GM23338 (cell line): ENCODE data around the gene CYP4F2. TPM values are rescaled to one million over a fixed set of nuclear protein-coding genes. Genes with fewer than 3 reads are reported as not detected.

Source experiments
- ATAC-seq: fragments of 200-7000 bp; cut with Tn5 transposase; 3 replicates; pipeline ENCODE4 v1.9.1; 2020
- DNase-seq: peaks from one replicate; pipeline ENCODE4 v3.0.0-alpha.2; 2015; ENCODE audit warnings: low spot score
- H2AFZ ChIP-seq: fragments of 200-600 bp; sonication (generic); 2 replicates; pipeline ENCODE4 v1.8.0; 2016; ENCODE audit warnings: antibody characterized with exemption, mild to moderate bottlenecking, moderate library complexity
- H3F3A ChIP-seq: fragments of 200-600 bp; sonication (generic); replicated peaks from 2 replicates; pipeline ENCODE4 v1.8.0; 2017; ENCODE audit warnings: antibody characterized with exemption, mixed run types, low read depth
- H3K27ac ChIP-seq: fragments of 200-600 bp; sonication (generic); 2 replicates; pipeline ENCODE4 v1.6.1; 2016; ENCODE audit warnings: low read depth
- H3K27me3 ChIP-seq: fragments of 200-600 bp; sonication (generic); 2 replicates; pipeline ENCODE4 v1.8.0; 2016; ENCODE audit warnings: mild to moderate bottlenecking, mixed run types, moderate library complexity; ENCODE audit not compliant: insufficient read depth
- H3K36me3 ChIP-seq: fragments of 200-600 bp; sonication (generic); 2 replicates; pipeline ENCODE4 v1.8.0; 2016; ENCODE audit warnings: mild to moderate bottlenecking; ENCODE audit not compliant: insufficient read depth
- H3K4me1 ChIP-seq: fragments of 200-600 bp; sonication (generic); 2 replicates; pipeline ENCODE4 v1.8.0; 2016; ENCODE audit warnings: mild to moderate bottlenecking, moderate library complexity; ENCODE audit not compliant: insufficient read depth
- H3K4me2 ChIP-seq: fragments of 200-600 bp; sonication (generic); 2 replicates; pipeline ENCODE4 v1.7.1; 2017; ENCODE audit warnings: mixed run types
- H3K4me3 ChIP-seq: fragments of 200-600 bp; sonication (generic); 2 replicates; pipeline ENCODE4 v1.6.1; 2016; ENCODE audit warnings: mixed run types
- H3K79me2 ChIP-seq: fragments of 200-600 bp; sonication (generic); replicated peaks from 2 replicates; pipeline ENCODE4 v1.8.0; 2017; ENCODE audit warnings: mild to moderate bottlenecking; ENCODE audit not compliant: insufficient read depth
- H3K9me2 ChIP-seq: fragments of 200-600 bp; sonication (generic); 2 replicates; pipeline ENCODE4 v1.8.0; 2017; ENCODE audit not compliant: insufficient read depth
- H4K20me1 ChIP-seq: fragments of 200-600 bp; sonication (generic); replicated peaks from 2 replicates; pipeline ENCODE4 v1.8.0; 2017; ENCODE audit warnings: mild to moderate bottlenecking; ENCODE audit not compliant: insufficient read depth
- H3K27ac Mint-ChIP-seq: 2 replicates; pipeline ENCODE4 v1.8.0; 2020; ENCODE audit warnings: inconsistent platforms, mild to moderate bottlenecking, moderate library complexity, mixed read lengths
- H3K27me3 Mint-ChIP-seq: 3 replicates; pipeline ENCODE4 v1.8.0; 2022; ENCODE audit warnings: low read depth, mild to moderate bottlenecking, moderate library complexity, mixed read lengths, inconsistent platforms; ENCODE audit not compliant: insufficient read depth, poor library complexity
- H3K36me3 Mint-ChIP-seq: 3 replicates; pipeline ENCODE4 v1.8.0; 2021; ENCODE audit warnings: low read depth, mild to moderate bottlenecking, inconsistent platforms, moderate library complexity, mixed read lengths
- H3K4me1 Mint-ChIP-seq: 3 replicates; pipeline ENCODE4 v1.8.0; 2020; ENCODE audit warnings: mild to moderate bottlenecking, inconsistent platforms, mixed read lengths
- H3K4me3 Mint-ChIP-seq: 3 replicates; pipeline ENCODE4 v1.8.0; 2021; ENCODE audit warnings: moderate library complexity, mild to moderate bottlenecking, inconsistent platforms, mixed read lengths
- H3K9me3 Mint-ChIP-seq: 3 replicates; pipeline ENCODE4 v1.8.0; 2020; ENCODE audit warnings: moderate library complexity, mild to moderate bottlenecking, inconsistent platforms, mixed read lengths
- CREB1 ChIP-seq: fragments of 250-450 bp; sonication (Bioruptor Pico); IDR thresholded peaks from 2 replicates; pipeline ENCODE4 v1.5.0; 2020; ENCODE audit warnings: low read depth, mild to moderate bottlenecking, moderate library complexity
- CTCF ChIP-seq, 2 experiments: fragments of 200-600 bp in 1 of 2; sonication (generic) in 1 of 2; conservative IDR thresholded peaks; 2 replicates each; pipeline versions ENCODE4 v1.5.1 to v1.6.1; 2016 to 2017; ENCODE audit warnings: antibody characterized with exemption in 2 of 2, low read depth in 2 of 2, mild to moderate bottlenecking in 2 of 2, moderate library complexity in 1 of 2
- ETS1 ChIP-seq: IDR thresholded peaks from 2 replicates; pipeline ENCODE4 v1.6.1; 2016; ENCODE audit warnings: antibody characterized with exemption
- EZH2 ChIP-seq: fragments of 200-600 bp; sonication (generic); IDR thresholded peaks from one replicate; pipeline ENCODE4 v1.8.0; 2017; ENCODE audit warnings: antibody characterized with exemption, mild to moderate bottlenecking, low read depth; ENCODE audit not compliant: unreplicated experiment
- EZH2phosphoT487 ChIP-seq: fragments of 200-600 bp; sonication (generic); IDR thresholded peaks from one replicate; pipeline ENCODE4 v1.8.1; 2018; ENCODE audit warnings: antibody characterized with exemption; ENCODE audit not compliant: unreplicated experiment
- JUNB ChIP-seq: IDR thresholded peaks from one replicate; pipeline ENCODE4 v1.6.1; 2016; ENCODE audit warnings: antibody characterized with exemption; ENCODE audit not compliant: unreplicated experiment
- NANOG ChIP-seq: IDR thresholded peaks from 2 replicates; pipeline ENCODE4 v1.6.1; 2016; ENCODE audit warnings: antibody characterized with exemption, borderline replicate concordance
- POLR2AphosphoS5 ChIP-seq: IDR thresholded peaks from 2 replicates; pipeline ENCODE4 v1.6.1; 2016; ENCODE audit warnings: antibody characterized with exemption, low read depth
- REST ChIP-seq: IDR thresholded peaks from one replicate; pipeline ENCODE4 v1.6.1; 2018; ENCODE audit warnings: antibody characterized with exemption; ENCODE audit not compliant: unreplicated experiment
- STAT1 ChIP-seq: IDR thresholded peaks from one replicate; pipeline ENCODE4 v1.6.1; 2016; ENCODE audit warnings: antibody characterized with exemption; ENCODE audit not compliant: unreplicated experiment
- ZNF114 ChIP-seq: fragments of 250-450 bp; sonication (Bioruptor Pico); IDR thresholded peaks from 2 replicates; pipeline ENCODE4 v1.5.0; 2020; ENCODE audit warnings: mild to moderate bottlenecking, moderate library complexity
- ZNF331 ChIP-seq: fragments of 250-450 bp; sonication (Bioruptor Pico); IDR thresholded peaks from 2 replicates; pipeline ENCODE4 v1.5.0; 2020; ENCODE audit warnings: low read depth, mild to moderate bottlenecking, moderate library complexity
- polyA plus RNA-seq: library from polyadenylated mRNA; unstranded; fragments of >200 nt; fragmentation: Nextera tagmentation; extraction: Ambion mirVana; gene quantifications from 2 replicates; pipeline ENCODE4 v1.2.1, GENCODE V29; 2016
- total RNA-seq: library from RNA; depleted of rRNA; stranded (reverse); fragments of >200 nt; shearing (Covaris generic); gene quantifications from 2 replicates; pipeline ENCODE4 v1.2.3, GENCODE V29; 2014
- TF ChIP-seq, protein P1 (sequence below): fragments of 250-450 bp; sonication (Bioruptor Pico); IDR thresholded peaks from 2 replicates; pipeline ENCODE4 v1.5.0; 2020; ENCODE audit warnings: mild to moderate bottlenecking, moderate library complexity

CYP4F2 gene
- total and polyA plus RNA-seq, 2 experiments from 2014 or later = not detected

- peaks cover 88% of the 10 kb centered on the region for H3K9me3 Mint-ChIP-seq
- DNase-seq = no peak
- no peak overlapping the region for H3K4me3 Mint-ChIP-seq
- Histone ChIP-seq H3K36me3 (peaks cover 11% of the 10 kb centered on the region; the same call in 1 of the 2 replicates), H3K9me2 (no peaks in the 10 kb centered on the region), H3K79me2 (no peaks in the 10 kb centered on the region), H3F3A (no peaks in the 10 kb centered on the region), H3K27me3 (no peaks in the 10 kb centered on the region), H3K4me2 (no peak overlapping the region), H3K4me3 (no peak overlapping the region), H2AFZ (no peak overlapping the region), H3K4me1 (no peaks in the 10 kb centered on the region), H4K20me1 (no peaks in the 10 kb centered on the region), H3K27ac (no peak overlapping the region)
- peaks cover 35% of the 10 kb centered on the region for H3K36me3 Mint-ChIP-seq
- peaks cover 2% of the 10 kb centered on the region for H3K27me3 Mint-ChIP-seq
- H3K4me1 Mint-ChIP-seq = no peaks in the 10 kb centered on the region
- no peak for ATAC-seq
- TF ChIP-seq ZNF331 = no peak
- TF ChIP-seq CREB1 (CRISPR knock-in tag) = no peak
- TF ChIP-seq REST = no peak
- TF ChIP-seq ETS1 = no peak
- TF ChIP-seq, protein P1, sequence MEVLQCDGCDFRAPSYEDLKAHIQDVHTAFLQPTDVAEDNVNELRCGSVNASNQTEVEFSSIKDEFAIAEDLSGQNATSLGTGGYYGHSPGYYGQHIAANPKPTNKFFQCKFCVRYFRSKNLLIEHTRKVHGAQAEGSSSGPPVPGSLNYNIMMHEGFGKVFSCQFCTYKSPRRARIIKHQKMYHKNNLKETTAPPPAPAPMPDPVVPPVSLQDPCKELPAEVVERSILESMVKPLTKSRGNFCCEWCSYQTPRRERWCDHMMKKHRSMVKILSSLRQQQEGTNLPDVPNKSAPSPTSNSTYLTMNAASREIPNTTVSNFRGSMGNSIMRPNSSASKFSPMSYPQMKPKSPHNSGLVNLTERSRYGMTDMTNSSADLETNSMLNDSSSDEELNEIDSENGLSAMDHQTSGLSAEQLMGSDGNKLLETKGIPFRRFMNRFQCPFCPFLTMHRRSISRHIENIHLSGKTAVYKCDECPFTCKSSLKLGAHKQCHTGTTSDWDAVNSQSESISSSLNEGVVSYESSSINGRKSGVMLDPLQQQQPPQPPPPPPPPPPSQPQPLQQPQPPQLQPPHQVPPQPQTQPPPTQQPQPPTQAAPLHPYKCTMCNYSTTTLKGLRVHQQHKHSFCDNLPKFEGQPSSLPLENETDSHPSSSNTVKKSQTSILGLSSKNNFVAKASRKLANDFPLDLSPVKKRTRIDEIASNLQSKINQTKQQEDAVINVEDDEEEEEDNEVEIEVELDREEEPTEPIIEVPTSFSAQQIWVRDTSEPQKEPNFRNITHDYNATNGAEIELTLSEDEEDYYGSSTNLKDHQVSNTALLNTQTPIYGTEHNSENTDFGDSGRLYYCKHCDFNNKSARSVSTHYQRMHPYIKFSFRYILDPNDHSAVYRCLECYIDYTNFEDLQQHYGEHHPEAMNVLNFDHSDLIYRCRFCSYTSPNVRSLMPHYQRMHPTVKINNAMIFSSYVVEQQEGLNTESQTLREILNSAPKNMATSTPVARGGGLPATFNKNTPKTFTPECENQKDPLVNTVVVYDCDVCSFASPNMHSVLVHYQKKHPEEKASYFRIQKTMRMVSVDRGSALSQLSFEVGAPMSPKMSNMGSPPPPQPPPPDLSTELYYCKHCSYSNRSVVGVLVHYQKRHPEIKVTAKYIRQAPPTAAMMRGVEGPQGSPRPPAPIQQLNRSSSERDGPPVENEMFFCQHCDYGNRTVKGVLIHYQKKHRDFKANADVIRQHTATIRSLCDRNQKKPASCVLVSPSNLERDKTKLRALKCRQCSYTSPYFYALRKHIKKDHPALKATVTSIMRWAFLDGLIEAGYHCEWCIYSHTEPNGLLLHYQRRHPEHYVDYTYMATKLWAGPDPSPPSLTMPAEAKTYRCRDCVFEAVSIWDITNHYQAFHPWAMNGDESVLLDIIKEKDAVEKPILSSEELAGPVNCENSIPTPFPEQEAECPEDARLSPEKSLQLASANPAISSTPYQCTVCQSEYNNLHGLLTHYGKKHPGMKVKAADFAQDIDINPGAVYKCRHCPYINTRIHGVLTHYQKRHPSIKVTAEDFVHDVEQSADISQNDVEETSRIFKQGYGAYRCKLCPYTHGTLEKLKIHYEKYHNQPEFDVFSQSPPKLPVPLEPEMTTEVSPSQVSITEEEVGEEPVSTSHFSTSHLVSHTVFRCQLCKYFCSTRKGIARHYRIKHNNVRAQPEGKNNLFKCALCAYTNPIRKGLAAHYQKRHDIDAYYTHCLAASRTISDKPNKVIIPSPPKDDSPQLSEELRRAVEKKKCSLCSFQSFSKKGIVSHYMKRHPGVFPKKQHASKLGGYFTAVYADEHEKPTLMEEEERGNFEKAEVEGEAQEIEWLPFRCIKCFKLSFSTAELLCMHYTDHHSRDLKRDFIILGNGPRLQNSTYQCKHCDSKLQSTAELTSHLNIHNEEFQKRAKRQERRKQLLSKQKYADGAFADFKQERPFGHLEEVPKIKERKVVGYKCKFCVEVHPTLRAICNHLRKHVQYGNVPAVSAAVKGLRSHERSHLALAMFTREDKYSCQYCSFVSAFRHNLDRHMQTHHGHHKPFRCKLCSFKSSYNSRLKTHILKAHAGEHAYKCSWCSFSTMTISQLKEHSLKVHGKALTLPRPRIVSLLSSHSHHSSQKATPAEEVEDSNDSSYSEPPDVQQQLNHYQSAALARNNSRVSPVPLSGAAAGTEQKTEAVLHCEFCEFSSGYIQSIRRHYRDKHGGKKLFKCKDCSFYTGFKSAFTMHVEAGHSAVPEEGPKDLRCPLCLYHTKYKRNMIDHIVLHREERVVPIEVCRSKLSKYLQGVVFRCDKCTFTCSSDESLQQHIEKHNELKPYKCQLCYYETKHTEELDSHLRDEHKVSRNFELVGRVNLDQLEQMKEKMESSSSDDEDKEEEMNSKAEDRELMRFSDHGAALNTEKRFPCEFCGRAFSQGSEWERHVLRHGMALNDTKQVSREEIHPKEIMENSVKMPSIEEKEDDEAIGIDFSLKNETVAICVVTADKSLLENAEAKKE (CRISPR knock-in tag) = no peak
- TF ChIP-seq CTCF (conservative IDR thresholded peaks at IDR 0.05; ENCODE audit: low read depth in 2 of 2) = no peak
- TF ChIP-seq NANOG = no peak
- TF ChIP-seq STAT1 = no peak
- no peak for TF ChIP-seq ZNF114 (CRISPR knock-in tag)
- TF ChIP-seq EZH2phosphoT487 = no peak
- TF ChIP-seq EZH2 = no peak
- no peak for TF ChIP-seq POLR2AphosphoS5
- no peak for TF ChIP-seq JUNB
- H3K27ac Mint-ChIP-seq = no peak overlapping the region
Measured at GRCh38 chr19:15905026-15905425, 7.2 kb upstream of the CYP4F2 start.
